ENCODE data around the gene PIK3R5.

The PIK3R5 gene

GRCh38 chr17:8953156-8953885 lies 12.2 kb downstream of the PIK3R5 start:
- TF ChIP-seq GATA1 (IDR thresholded peaks at IDR 0.05; ENCODE audit: low read depth, low read length), result no peak
- TF ChIP-seq POLR2A (IDR thresholded peaks at IDR 0.05; ENCODE audit: low read length), result no peak
- no peak for DNase-seq

- TF ChIP-seq POLR2A (IDR thresholded peaks at IDR 0.05; ENCODE audit: low read length) (no peak), GATA1 (IDR thresholded peaks at IDR 0.05; ENCODE audit: low read depth, low read length) (no peak)
- no peak for DNase-seq
These were observed 13.3 kb downstream of the PIK3R5 start for GRCh38 chr17:8952191-8952590.

- TF ChIP-seq POLR2A (IDR thresholded peaks at IDR 0.05; ENCODE audit: low read length) (no peak), GATA1 (IDR thresholded peaks at IDR 0.05; ENCODE audit: low read depth, low read length) (no peak)
- DNase-seq, result no peak
These were observed 14.3 kb downstream of the PIK3R5 start for GRCh38 chr17:8951206-8951605.

- TF ChIP-seq POLR2A (IDR thresholded peaks at IDR 0.05; ENCODE audit: low read length) (no peak), GATA1 (IDR thresholded peaks at IDR 0.05; ENCODE audit: low read depth, low read length) (no peak)
- DNase-seq, result no peak
These were observed 16.3 kb downstream of the PIK3R5 start for GRCh38 chr17:8949061-8949661.

- TF ChIP-seq POLR2A (IDR thresholded peaks at IDR 0.05; ENCODE audit: low read length), result no peak
- TF ChIP-seq GATA1 (IDR thresholded peaks at IDR 0.05; ENCODE audit: low read depth, low read length), result no peak
- no peak for DNase-seq
These were observed 17.0 kb downstream of the PIK3R5 start for GRCh38 chr17:8948462-8948861.

GRCh38 chr17:8947201-8947600 lies 18.3 kb downstream of the PIK3R5 start:
- no peak for TF ChIP-seq POLR2A (IDR thresholded peaks at IDR 0.05; ENCODE audit: low read length)
- TF ChIP-seq GATA1 (IDR thresholded peaks at IDR 0.05; ENCODE audit: low read depth, low read length), result no peak
- no peak for DNase-seq

GRCh38 chr17:8946476-8946875 lies 19.0 kb downstream of the PIK3R5 start:
- DNase-seq, result no peak

GRCh38 chr17:8946071-8946470 lies 19.4 kb downstream of the PIK3R5 start:
- no peak for DNase-seq
- TF ChIP-seq POLR2A (IDR thresholded peaks at IDR 0.05; ENCODE audit: low read length) (no peak), GATA1 (IDR thresholded peaks at IDR 0.05; ENCODE audit: low read depth, low read length) (no peak)

More at GRCh38 chr17:8946476-8946875, 19.0 kb downstream of the PIK3R5 start:
- TF ChIP-seq POLR2A (IDR thresholded peaks at IDR 0.05; ENCODE audit: low read length) (no peak), GATA1 (IDR thresholded peaks at IDR 0.05; ENCODE audit: low read depth, low read length) (no peak)

GRCh38 chr17:8944748-8945147 lies 20.8 kb downstream of the PIK3R5 start:
- DNase-seq, result no peak

GRCh38 chr17:8944083-8944482 lies 21.4 kb downstream of the PIK3R5 start:
- DNase-seq, result no peak
- TF ChIP-seq POLR2A (IDR thresholded peaks at IDR 0.05; ENCODE audit: low read length) (no peak), GATA1 (IDR thresholded peaks at IDR 0.05; ENCODE audit: low read depth, low read length) (no peak)

More at GRCh38 chr17:8944748-8945147, 20.8 kb downstream of the PIK3R5 start:
- TF ChIP-seq GATA1 (IDR thresholded peaks at IDR 0.05; ENCODE audit: low read depth, low read length) (no peak), POLR2A (IDR thresholded peaks at IDR 0.05; ENCODE audit: low read length) (no peak)

- TF ChIP-seq GATA1 (IDR thresholded peaks at IDR 0.05; ENCODE audit: low read depth, low read length), result no peak
- TF ChIP-seq POLR2A (IDR thresholded peaks at IDR 0.05; ENCODE audit: low read length), result no peak
- no peak for DNase-seq
These were observed 23.4 kb downstream of the PIK3R5 start for GRCh38 chr17:8941980-8942622.

GRCh38 chr17:8941520-8941919 lies 24.0 kb downstream of the PIK3R5 start:
- DNase-seq, result no peak
- no peak for TF ChIP-seq GATA1 (IDR thresholded peaks at IDR 0.05; ENCODE audit: low read depth, low read length)
- TF ChIP-seq POLR2A (IDR thresholded peaks at IDR 0.05; ENCODE audit: low read length), result no peak

- DNase-seq, result no peak
- no peak for TF ChIP-seq POLR2A (IDR thresholded peaks at IDR 0.05; ENCODE audit: low read length)
- no peak for TF ChIP-seq GATA1 (IDR thresholded peaks at IDR 0.05; ENCODE audit: low read depth, low read length)
These were observed 24.5 kb downstream of the PIK3R5 start for GRCh38 chr17:8940866-8941471.

Data from erythroblast (primary cell).